DMS153 treated with DMSO at 0.1 percent for 48 hours (cell line): Measurements from ENCODE around the gene CCSER1.
A peak's percentile ranks its signal among the peaks of the same experiment; 100 is the strongest.
"Not testable (repeated sequence)": the region's sequence is repeated elsewhere in the genome, so short reads cannot be mapped to it uniquely, and the experiment has no call there.

Experiments
- DNase-seq: peaks from one replicate; lab custom pipeline; 2025; ENCODE audit not compliant: unreplicated experiment; lab: John Stamatoyannopoulos, UW

The CCSER1 gene

DNA sequence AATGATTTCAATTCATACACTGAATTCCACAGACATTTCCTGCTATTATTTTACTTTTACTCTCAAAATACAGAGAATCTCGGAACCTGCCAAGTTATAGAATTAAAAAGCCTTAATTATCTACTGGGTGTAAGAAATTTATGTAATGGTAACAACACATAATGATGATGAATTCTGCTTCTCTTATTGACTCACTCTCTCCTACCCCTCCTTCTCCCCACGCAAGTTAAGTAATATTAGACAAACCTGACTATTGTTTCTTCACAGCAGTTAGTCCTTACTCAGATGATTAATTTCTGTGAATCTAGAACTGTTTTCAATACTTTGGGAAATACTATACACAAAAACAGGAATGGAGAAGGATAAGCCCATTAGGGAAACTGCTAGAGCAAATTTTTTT is 762.0 kb downstream of the CCSER1 start:
- no peak for DNase-seq

- DNase-seq = not testable (repeated sequence)
These were observed 776.2 kb downstream of the CCSER1 start for GRCh38 chr4:90903413-90903812.

DNA sequence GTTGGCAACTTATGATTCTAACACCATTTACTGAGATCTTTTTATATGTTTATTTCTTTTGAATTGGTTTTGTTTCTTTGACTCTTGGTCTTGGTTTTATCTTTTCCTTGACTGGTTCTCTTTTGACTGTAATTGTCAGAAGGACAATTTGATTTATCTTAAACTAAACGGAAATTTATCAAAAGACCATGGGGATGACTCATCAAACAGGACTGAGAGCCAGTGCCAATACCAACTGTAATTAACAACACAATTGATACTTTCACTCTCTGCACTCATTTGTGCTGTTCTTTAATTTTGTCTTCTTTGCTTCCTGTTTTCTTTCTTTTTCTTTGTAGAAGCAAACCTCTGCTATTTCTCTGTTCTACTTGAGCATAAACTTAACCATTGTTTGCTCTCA is 776.8 kb downstream of the CCSER1 start:
- no peak for DNase-seq

GRCh38 chr4:90906239-90906638 is 779.0 kb downstream of the CCSER1 start:
- no peak for DNase-seq

- not testable (repeated sequence) for DNase-seq
These were observed 784.7 kb downstream of the CCSER1 start for GRCh38 chr4:90911724-90912434.

DNA sequence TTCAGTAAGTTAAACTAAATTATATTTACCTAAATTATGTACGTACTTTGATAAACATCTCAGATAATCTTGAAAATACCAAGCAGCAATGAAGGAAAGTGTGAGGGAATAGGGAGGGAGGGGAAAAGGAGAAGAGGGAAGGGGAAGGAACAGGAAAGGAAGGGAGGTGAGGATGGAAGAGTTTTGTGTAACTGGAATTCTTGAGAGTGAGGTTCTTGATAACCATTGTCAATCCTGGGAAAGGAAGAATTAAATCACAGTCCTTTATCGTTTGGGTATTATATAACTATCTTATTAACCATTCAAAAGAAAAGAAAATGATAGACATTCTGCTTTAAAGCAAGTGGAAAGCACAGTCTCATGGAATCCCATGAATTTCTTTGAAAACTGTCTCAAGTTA is 795.0 kb downstream of the CCSER1 start:
- no peak for DNase-seq

DNA sequence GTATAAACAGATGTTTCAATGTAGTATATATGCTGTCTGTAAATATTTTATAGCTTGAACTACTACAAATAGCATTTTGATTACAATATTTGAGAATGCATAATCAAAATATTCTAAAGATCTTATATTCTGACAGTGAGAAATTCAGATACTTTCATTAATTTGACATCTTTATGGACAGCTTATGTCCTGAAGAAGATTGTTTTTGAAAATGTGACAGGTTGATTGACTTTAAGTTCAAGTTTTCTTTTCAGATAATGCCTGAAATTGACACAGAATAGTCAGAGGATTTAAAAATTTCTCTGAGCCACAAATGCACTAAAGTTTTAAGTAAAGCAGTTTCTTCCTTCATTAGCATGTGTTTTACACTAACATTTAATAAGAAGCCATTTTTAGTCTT is 799.8 kb downstream of the CCSER1 start:
- no peak for DNase-seq

DNA sequence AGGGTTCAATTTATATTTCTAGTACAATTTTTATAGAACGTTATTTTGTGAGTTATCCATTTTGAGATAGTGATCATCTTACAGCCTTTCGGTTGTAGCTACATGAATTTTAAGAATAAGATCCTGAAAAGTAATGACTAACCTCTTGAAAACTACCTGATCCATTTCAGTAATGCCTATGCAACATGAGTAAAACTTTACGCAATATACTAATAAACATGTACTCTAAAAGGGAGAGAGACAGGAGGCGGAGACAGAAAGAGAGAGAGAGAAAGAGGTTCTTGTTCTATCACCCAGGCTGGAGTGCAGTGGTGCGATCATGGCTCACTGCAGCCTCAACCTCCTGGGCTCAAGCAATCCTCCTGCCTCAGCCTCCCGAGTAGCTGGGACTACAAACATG is 816.1 kb downstream of the CCSER1 start:
- no peak for DNase-seq

GRCh38 chr4:90946945-90947344 is 819.8 kb downstream of the CCSER1 start:
- DNase-seq = no peak

DNA sequence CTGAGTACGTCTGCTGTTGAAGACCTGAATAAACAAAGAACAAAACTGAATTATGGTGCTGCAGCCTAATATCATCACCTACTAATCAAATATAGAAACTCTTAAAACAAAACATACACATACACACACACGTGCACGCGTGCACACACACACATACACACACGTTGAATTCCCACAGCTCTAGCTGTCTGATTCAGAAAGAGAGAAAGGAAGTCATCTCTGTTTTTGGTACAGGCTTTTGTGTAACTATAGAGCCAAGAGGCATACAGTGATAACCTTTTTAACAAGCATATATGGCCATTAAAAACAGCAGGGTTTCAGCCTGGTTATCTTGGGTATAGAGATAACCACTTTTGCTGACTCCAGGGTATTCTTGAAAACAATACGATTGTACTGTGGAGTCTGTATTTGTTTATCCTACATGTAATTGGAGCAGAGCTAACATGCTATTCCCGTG is 823.2 kb downstream of the CCSER1 start:
- DNase-seq = peak; percentile 48

DNA sequence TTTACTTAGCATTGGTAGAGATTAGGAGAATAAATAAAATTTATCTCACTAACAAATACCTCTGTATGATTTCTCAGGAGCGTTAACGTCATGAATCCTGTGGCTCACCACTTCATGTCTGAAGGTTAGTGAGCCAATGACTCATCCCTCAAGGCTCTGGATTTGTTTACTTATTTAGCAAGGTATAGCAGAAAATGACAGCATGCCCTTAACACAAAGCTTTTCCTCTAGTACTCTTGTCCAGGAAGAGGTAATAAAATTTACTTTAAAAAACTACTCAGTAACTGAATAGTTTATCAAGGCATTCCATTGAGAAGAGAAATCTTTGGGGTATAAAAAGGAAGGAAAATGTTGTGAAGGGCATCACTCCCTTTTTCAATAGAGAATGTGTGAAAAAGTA is 823.8 kb downstream of the CCSER1 start:
- peak; percentile 39 for DNase-seq

GRCh38 chr4:90958256-90958895 is 831.2 kb downstream of the CCSER1 start:
- no peak for DNase-seq

GRCh38 chr4:90960433-90960832 is 833.2 kb downstream of the CCSER1 start:
- DNase-seq = no peak

DNA sequence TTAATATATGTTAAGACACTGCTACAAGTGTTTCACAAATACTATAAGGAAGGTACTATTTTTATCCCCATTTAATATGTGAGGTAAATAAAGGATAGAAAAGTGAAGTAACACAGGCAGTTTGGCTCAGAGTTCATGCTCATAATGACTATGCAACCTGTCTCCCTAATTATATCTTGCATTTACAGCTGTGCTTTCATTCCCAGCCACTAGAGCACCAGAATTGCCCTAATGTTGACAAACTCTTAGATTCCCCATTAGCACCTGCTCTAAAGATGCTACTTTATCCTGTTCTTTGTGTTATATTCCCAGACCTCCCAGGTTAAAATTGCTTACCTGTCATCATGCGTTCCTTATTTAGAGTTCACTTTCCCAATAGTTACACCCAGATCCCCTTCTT is 833.6 kb downstream of the CCSER1 start:
- DNase-seq = no peak

DNA sequence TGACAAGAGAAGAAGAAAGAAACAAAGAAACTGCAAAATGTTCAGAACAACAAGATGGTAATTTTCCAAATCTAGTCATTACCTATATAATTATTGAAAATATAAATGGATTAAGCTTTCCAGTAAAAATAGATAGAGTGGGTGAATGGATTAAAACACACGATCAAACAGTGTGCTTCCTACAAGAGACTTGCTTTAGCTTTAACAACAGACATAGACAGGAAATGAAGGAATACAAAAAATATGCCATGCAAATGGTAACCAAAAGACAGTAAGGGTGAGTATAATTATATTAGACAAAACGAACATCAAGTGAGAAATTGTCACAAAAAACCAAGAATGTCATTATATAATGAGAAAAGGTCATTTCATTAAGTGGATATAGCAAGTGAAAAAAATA is 842.8 kb downstream of the CCSER1 start:
- no peak for DNase-seq

DNA sequence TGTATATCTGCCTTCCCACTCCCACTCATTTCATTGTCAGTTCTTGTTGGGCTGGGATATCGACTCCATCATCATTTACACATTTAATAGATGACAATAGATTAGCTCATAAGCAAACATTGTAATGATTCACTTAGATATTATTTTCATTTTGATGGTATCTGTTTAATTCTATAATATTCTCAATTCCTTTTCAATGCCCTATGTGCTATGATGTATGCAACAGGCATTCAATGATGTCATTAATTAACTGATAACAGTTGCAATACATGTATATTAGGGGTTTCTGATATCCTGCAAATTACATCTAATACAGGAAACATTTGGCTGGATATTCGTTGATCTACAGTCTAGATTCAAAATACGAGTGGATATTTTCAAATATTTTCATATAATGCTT is 850.5 kb downstream of the CCSER1 start:
- no peak for DNase-seq

GRCh38 chr4:90979556-90979955 is 852.4 kb downstream of the CCSER1 start:
- no peak for DNase-seq

DNA sequence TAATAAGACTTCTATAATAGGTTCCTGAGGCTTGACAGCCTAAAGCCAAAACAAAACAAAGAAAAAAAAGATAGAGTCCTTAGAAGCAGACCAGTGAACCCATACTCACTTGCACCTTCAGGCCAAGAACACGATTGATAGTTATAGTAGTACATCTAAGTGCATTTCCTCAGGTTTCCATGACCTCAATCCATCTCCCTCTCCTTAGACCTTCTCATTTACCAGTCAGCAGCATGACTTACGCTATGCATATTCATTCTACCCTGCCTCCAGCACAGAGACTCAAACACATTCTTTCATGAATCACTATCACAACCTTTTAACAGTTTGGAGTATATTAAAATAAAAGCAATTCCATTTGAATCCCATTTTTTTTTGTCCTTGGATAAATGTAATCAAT is 855.6 kb downstream of the CCSER1 start:
- no peak for DNase-seq

- DNase-seq = no peak
These were observed 863.1 kb downstream of the CCSER1 start for GRCh38 chr4:90990284-90990683.

DNA sequence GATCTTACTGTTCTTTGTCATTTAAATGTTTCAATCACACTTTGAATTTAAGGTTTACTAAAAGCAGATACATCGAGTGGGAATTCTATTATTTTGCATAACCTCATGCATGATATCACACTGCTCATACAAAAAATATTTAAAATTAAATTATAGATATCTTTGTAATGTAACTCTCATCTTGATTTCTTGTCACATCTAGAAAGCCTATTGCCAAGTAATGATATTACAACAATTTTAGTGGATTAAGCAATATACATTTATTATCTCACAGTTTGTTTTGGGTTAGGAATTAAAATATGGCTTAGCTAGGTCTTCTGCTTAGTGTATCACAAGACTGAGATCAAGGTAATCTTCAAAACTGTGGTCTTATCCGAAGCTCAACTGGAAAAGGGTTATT is 865.0 kb downstream of the CCSER1 start:
- no peak for DNase-seq

GRCh38 chr4:90994851-90995574 is 867.8 kb downstream of the CCSER1 start:
- no peak for DNase-seq

DNA sequence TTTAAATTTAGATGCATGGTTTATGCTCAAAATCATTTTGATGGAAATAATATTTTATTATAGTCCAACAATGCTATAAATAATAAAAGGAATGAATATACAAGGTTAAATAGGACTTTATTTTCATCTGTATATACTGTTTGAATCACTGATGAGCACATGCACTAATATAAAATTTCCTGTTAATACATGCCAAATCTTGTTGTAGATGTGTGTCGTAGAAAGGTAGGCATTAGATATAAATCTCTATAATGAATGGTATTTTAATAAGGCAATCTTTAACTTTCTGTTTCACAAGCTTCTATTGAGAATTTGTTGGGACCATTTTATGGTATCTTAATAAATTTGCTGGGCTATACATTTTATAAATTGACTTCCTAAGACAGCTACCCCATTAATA is 868.8 kb downstream of the CCSER1 start:
- DNase-seq = no peak
